AG04449 (cell line): Measurements from ENCODE around the gene GLT1D1.

Source experiments
- CTCF ChIA-PET: fragments of 350-600 bp; formaldehyde crosslinking; extraction: SDS; loops from one replicate; lab custom pipeline; 2021; ENCODE audit warnings: antibody characterized with exemption; lab: Yijun Ruan, JAX
- POLR2A ChIA-PET: fragments of 400-600, 350-600 bp; formaldehyde crosslinking; extraction: SDS; loops from one replicate; lab custom pipeline; 2020; ENCODE audit warnings: antibody characterized with exemption, inconsistent platforms; lab: Yijun Ruan, JAX
- DNase-seq: peaks from one replicate; pipeline ENCODE4 v3.0.0-alpha.2; 2010; ENCODE audit warnings: low read depth, low spot score
- H3K4me3 ChIP-seq: 2 replicates; pipeline ENCODE4 v1.5.1; 2011; ENCODE audit warnings: low read depth, mild to moderate bottlenecking, control low read depth, low read length
- TF ChIP-seq, protein P1 (sequence below): IDR thresholded peaks from one replicate; pipeline ENCODE4 v1.5.1; 2011; ENCODE audit warnings: mild to moderate bottlenecking, moderate library complexity, low read length, control low read depth, inconsistent platforms; ENCODE audit not compliant: insufficient read depth; ENCODE audit errors: missing control alignments

The GLT1D1 gene

DNA sequence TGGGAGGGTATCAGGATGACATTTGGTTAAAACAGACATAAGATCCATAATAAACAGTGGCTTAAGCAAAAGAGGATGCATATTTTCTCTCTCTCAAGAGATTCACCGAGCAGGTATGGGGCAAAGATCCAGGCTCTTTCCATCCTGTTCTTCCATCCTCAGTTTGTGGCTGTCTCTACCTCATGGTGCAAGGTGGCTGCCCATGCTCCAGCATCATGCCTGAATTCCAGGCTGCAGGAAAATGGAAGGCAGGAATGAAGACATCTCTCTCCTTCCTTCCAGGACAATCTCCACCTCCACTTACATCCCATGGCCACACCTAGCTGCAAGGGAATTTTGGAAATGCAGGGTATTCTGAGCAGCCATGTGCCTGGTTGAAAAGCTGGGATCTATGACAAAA lies 136.0 kb downstream of the GLT1D1 start:
- no peak overlapping the region for H3K4me3 ChIP-seq
- no peak for DNase-seq
- ChIA-PET POLR2A (interaction anchor here (0.6 kb wide), 1 partner anchor 328 kb away, joined by 3 read pairs; no protein-coding TSS in a partner anchor), CTCF (no interaction called here)
- TF ChIP-seq, protein P1, sequence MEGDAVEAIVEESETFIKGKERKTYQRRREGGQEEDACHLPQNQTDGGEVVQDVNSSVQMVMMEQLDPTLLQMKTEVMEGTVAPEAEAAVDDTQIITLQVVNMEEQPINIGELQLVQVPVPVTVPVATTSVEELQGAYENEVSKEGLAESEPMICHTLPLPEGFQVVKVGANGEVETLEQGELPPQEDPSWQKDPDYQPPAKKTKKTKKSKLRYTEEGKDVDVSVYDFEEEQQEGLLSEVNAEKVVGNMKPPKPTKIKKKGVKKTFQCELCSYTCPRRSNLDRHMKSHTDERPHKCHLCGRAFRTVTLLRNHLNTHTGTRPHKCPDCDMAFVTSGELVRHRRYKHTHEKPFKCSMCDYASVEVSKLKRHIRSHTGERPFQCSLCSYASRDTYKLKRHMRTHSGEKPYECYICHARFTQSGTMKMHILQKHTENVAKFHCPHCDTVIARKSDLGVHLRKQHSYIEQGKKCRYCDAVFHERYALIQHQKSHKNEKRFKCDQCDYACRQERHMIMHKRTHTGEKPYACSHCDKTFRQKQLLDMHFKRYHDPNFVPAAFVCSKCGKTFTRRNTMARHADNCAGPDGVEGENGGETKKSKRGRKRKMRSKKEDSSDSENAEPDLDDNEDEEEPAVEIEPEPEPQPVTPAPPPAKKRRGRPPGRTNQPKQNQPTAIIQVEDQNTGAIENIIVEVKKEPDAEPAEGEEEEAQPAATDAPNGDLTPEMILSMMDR: no peak

DNA sequence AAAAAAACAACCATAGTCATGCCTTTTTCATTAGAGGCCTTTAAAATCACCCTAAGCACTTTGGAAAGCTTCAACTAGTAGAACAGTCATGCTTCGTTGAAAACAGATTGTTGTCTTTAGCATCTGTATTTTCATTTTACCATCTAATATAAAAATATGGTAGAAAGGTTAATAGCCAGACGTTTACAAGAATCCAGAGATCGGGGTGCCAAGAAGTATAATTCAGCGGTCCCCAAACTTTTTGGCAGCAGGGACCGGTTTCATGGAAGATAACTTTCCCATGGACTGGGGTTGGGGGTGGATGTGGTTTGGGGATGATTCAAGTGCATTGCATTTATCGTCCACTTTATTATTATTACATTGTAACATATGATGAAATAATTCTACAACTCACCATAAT lies 138.4 kb downstream of the GLT1D1 start:
- POLR2A ChIA-PET: no interaction called here
- TF ChIP-seq, protein P1: no peak
- no peak for DNase-seq
- H3K4me3 ChIP-seq: no peak overlapping the region
- CTCF ChIA-PET: no interaction called here

DNA sequence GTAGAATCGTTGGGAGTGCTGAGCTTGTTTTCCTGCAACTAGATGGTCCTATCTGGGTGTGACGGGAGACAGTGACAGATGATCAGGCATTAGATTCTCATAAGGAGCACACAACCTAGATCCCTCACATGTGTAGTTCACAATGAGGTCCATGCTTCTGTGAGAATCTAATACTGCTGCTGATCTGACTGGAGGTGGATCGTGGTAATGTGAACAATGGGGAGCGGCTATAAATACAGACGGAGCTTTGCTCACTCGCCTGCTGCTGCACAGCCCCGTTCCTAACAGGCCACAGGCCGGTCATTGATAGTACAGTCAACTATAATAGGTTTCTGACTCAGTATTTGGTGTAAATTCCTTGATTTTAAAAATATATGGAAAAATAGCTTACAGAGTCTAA lies 138.8 kb downstream of the GLT1D1 start:
- DNase-seq: no peak
- POLR2A ChIA-PET: no interaction called here
- no peak overlapping the region for H3K4me3 ChIP-seq
- TF ChIP-seq, protein P1: no peak
- CTCF ChIA-PET: no interaction called here

DNA sequence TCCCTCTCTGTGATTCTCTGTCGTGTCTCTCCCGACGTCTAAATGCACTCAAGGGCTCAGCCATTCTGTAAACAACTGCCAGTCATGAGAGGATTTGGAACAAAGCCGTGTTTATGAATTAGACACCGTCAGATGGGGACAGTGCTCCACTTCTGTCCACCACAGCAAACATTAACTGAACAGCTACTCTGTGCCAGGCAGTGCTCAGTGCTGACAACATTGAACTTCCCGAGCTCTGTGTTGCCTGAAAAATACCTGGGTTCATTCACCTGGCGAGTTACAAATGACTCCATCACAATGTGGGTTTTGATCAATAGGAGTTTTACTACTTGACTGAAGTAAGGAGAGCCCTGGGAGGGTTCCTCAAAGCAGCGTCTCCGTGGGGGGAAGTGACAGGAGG lies 139.3 kb downstream of the GLT1D1 start:
- ChIA-PET POLR2A (no interaction called here), CTCF (no interaction called here)
- TF ChIP-seq, protein P1: no peak
- H3K4me3 ChIP-seq: no peak overlapping the region
- no peak for DNase-seq

DNA sequence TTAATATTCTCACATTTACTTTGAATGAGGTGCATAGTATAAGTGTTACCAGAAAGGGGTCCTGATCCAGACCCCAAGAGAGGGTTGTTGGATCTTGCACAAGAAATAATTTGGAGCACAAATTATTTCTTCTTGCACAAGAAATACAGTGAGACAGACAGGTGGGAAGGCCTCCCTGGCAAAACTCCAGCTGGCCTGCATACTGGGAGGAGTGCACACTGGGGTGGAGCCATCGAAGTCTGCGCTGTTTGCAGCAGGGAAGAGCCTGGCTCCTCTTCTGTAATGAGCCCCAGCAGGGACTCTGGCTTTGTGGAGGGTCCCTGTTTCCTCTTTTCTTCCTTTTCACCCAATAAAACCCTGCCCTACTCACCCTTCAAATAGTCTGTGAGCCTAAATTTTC lies 141.6 kb downstream of the GLT1D1 start:
- CTCF ChIA-PET: no interaction called here
- TF ChIP-seq, protein P1: no peak
- H3K4me3 ChIP-seq: no peak overlapping the region
- POLR2A ChIA-PET: no interaction called here
- no peak for DNase-seq

DNA sequence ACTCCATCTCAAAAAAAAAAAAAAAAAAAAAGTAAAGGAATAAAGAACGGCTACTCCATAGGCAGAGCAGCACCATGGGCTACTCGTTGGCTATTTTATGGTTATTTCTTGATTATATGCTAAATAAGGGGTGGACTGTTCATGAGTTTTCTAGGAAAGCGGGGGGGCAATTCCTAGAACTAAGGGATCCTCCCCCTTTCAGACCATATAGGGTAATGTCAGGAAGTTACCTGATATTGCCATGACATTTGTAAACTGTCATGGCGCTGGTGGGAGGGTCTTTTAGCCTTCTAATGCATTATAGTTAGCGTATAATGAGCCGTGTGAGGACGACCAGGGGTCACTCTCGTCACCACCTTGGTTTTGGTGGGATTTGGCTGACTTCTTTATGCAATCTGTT lies 142.3 kb downstream of the GLT1D1 start:
- DNase-seq: no peak
- CTCF ChIA-PET: no interaction called here
- TF ChIP-seq, protein P1: no peak
- POLR2A ChIA-PET: no interaction called here
- H3K4me3 ChIP-seq: no peak overlapping the region
